Measurements from ENCODE around the gene GNPTG. TPM values are rescaled to one million over a fixed set of nuclear protein-coding genes. Genes with fewer than 3 reads are reported as not detected.

The GNPTG gene
- polyA plus RNA-seq, 1 experiment, result 113 TPM

DNA sequence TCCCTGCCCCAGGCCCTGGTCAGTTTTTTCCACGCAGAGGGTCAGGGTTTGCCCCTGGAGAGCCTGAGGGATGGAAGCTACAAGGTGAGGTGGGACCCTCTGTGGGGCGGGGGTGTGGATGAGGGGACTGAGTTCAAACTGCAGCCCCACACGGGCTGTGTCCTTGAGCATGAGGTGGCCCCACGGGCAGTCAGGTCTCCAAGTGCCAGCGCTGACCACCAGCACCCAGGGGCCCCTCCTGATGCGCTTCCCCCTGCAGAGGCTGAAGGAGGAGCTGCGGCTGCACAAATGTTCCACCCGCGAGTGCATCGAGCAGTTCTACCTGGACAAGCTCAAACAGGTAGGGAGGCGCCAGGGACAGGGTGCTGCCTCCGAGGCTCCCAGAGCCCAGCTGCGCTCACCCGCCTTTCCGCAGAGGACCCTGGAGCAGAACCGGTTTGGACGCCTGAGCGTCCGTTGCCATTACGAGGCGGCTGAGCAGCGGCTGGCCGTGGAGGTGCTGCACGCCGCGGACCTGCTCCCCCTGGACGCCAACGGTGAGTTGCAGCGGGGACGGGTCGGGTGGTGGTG is 4.4 kb upstream of the GNPTG start:
- ChIA-PET CTCF (interaction anchor here (0.8 kb wide), 1 partner anchor 9 kb away, joined by 3 read pairs; no protein-coding TSS in a partner anchor), POLR2A (no interaction called here)
- no peak for DNase-seq (ENCODE audit: low read depth)
- H3K4me3 ChIP-seq (ENCODE audit: low read depth, low read length), result no peak overlapping the region
- no peak for TF ChIP-seq CTCF (IDR thresholded peaks at IDR 0.05; ENCODE audit: insufficient read depth, low read depth, low read length)
- H3K36me3 ChIP-seq (ENCODE audit: control insufficient read depth, insufficient read depth, low read length), result peaks cover 16% of the 10 kb centered on the region
- H3K27me3 ChIP-seq (ENCODE audit: control insufficient read depth, insufficient read depth, low read length), result no peaks in the 10 kb centered on the region

DNA sequence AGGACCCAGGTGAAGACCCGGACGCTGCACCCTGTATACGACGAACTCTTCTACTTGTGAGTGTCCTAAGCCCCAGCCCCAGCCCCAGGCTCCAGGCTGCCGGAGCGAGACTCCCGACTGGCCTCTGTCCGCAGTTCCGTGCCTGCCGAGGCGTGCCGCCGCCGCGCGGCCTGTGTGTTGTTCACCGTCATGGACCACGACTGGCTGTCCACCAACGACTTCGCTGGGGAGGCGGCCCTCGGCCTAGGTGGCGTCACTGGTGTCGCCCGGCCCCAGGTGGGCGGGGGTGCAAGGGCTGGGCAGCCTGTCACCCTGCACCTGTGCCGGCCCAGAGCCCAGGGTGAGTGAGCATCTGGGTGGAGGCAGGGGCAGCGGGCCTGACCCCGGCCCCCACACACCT is 3.8 kb upstream of the GNPTG start:
- Histone ChIP-seq H3K4me3 (ENCODE audit: low read depth, low read length) (no peak overlapping the region), H3K36me3 (ENCODE audit: control insufficient read depth, insufficient read depth, low read length) (peaks cover 16% of the 10 kb centered on the region), H3K27me3 (ENCODE audit: control insufficient read depth, insufficient read depth, low read length) (no peaks in the 10 kb centered on the region)
- no peak for TF ChIP-seq CTCF (IDR thresholded peaks at IDR 0.05; ENCODE audit: insufficient read depth, low read depth, low read length)
- no peak for DNase-seq (ENCODE audit: low read depth)
- POLR2A ChIA-PET, result no interaction called here
- CTCF ChIA-PET, result interaction anchor here (0.8 kb wide), 1 partner anchor 9 kb away, joined by 3 read pairs; no protein-coding TSS in a partner anchor

DNA sequence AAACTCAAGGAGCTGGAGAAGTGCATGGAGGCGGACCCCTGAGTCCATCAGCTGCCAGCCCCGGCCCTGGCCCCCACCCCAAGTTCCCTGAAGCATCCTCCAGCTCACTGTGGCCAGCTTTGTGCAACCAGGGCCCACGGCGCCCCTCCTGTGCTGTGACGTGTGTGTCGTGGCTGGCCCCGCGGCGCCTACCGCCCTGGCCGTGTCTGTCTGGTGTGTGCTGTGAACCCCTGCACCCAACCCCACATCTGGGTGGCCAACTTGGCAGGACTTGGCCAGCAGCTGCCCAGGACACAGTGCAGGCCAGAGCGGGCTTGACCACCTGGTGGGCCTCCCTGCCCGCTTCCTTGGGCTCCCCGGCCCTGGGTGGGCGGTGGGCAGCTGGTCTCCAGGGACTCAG is 3.3 kb upstream of the GNPTG start:
- DNase-seq (ENCODE audit: low read depth), result no peak
- H3K4me3 ChIP-seq (ENCODE audit: low read depth, low read length), result no peak overlapping the region
- ChIA-PET CTCF (no interaction called here), POLR2A (no interaction called here)
- no peaks in the 10 kb centered on the region for H3K27me3 ChIP-seq (ENCODE audit: control insufficient read depth, insufficient read depth, low read length)
- peaks cover 16% of the 10 kb centered on the region for H3K36me3 ChIP-seq (ENCODE audit: control insufficient read depth, insufficient read depth, low read length)
- TF ChIP-seq CTCF (IDR thresholded peaks at IDR 0.05; ENCODE audit: insufficient read depth, low read depth, low read length), result no peak

- Histone ChIP-seq H3K36me3 (ENCODE audit: control insufficient read depth, insufficient read depth, low read length) (peaks cover 16% of the 10 kb centered on the region), H3K4me3 (ENCODE audit: low read depth, low read length) (no peak overlapping the region), H3K27me3 (ENCODE audit: control insufficient read depth, insufficient read depth, low read length) (no peaks in the 10 kb centered on the region)
- POLR2A ChIA-PET, result no interaction called here
- no peak for TF ChIP-seq CTCF (IDR thresholded peaks at IDR 0.05; ENCODE audit: insufficient read depth, low read depth, low read length)
- no peak for DNase-seq (ENCODE audit: low read depth)
- CTCF ChIA-PET, result no interaction called here
Measured at GRCh38 chr16:1348926-1349325, 2.8 kb upstream of the GNPTG start.

GRCh38 chr16:1349351-1349750 is 2.4 kb upstream of the GNPTG start:
- H3K36me3 ChIP-seq (ENCODE audit: control insufficient read depth, insufficient read depth, low read length), result peaks cover 16% of the 10 kb centered on the region
- CTCF ChIA-PET, result interaction anchor here (1.2 kb wide), 1 partner anchor 12 kb away, joined by 3 read pairs; no protein-coding TSS in a partner anchor
- DNase-seq (ENCODE audit: low read depth), result no peak
- H3K27me3 ChIP-seq (ENCODE audit: control insufficient read depth, insufficient read depth, low read length), result no peaks in the 10 kb centered on the region
- H3K4me3 ChIP-seq (ENCODE audit: low read depth, low read length), result no peak overlapping the region
- TF ChIP-seq CTCF (IDR thresholded peaks at IDR 0.05; ENCODE audit: insufficient read depth, low read depth, low read length), result no peak
- POLR2A ChIA-PET, result no interaction called here

Data from BJ (cell line).